ENCODE measurements around the gene CLECL1.

- TF ChIP-seq CTCF (conservative IDR thresholded peaks at IDR 0.05; ENCODE audit: low read length) (no peak), EZH2phosphoT487 (IDR thresholded peaks at IDR 0.05; ENCODE audit: borderline replicate concordance, low read depth, low read length) (no peak)
Measured at GRCh38 chr12:9759694-9760093, 26.8 kb upstream of the CLECL1 start.
